Measurements from ENCODE around the gene SSC5D. TPM values are rescaled to one million over a fixed set of nuclear protein-coding genes. Genes with fewer than 3 reads are reported as not detected.

Gene SSC5D
- total RNA-seq, 4 donors from 2014 or later, result 2.8 to 10.3 (median 5.0) TPM

DNA sequence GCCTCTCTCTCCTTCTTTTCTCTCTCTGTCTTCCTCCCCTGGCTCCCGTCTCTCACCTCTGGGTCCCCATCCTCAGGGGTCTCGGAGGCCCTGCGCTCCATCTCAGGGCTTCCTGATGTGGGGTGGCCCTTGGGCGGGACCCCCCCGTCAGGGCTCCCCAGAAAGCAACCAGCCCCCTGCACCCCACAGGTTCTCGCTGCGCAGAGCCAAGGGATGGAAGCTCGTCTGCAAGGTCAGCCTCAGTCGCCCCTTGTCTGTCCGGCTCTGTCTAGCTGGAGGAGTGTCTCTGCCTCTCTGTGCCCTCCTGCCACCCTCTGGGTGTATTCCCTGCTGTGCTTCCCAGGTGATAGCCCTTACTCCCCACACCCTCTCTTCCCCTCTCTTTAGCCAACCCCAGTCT, 57.2 kb downstream of the SSC5D start, which contains the start of gene SBK3:
Gene SBK3 (minus strand): TSS at position 101 of the 400 bp plus-strand sequence. CDS start 0 bp downstream, at position 101.
- Histone ChIP-seq H3K9me3 (no peaks in the 10 kb centered on the region), H3K27me3 (no peaks in the 10 kb centered on the region), H3K36me3 (no peaks in the 10 kb centered on the region), H3K4me1 (peaks cover 0 to 6% (median 0%) of the 10 kb centered on the region in 4 donors), H3K4me3 (no peak within 1 kb of the TSS), H3K27ac (peak within 1 kb of the TSS in 2 of 4 donors; percentile 63 to 67)
- no peak for TF ChIP-seq POLR2A (IDR thresholded peaks at IDR 0.05)
- TF ChIP-seq, protein P1, sequence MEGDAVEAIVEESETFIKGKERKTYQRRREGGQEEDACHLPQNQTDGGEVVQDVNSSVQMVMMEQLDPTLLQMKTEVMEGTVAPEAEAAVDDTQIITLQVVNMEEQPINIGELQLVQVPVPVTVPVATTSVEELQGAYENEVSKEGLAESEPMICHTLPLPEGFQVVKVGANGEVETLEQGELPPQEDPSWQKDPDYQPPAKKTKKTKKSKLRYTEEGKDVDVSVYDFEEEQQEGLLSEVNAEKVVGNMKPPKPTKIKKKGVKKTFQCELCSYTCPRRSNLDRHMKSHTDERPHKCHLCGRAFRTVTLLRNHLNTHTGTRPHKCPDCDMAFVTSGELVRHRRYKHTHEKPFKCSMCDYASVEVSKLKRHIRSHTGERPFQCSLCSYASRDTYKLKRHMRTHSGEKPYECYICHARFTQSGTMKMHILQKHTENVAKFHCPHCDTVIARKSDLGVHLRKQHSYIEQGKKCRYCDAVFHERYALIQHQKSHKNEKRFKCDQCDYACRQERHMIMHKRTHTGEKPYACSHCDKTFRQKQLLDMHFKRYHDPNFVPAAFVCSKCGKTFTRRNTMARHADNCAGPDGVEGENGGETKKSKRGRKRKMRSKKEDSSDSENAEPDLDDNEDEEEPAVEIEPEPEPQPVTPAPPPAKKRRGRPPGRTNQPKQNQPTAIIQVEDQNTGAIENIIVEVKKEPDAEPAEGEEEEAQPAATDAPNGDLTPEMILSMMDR (IDR thresholded peaks at IDR 0.05), result no peak
- no peak for DNase-seq

DNA sequence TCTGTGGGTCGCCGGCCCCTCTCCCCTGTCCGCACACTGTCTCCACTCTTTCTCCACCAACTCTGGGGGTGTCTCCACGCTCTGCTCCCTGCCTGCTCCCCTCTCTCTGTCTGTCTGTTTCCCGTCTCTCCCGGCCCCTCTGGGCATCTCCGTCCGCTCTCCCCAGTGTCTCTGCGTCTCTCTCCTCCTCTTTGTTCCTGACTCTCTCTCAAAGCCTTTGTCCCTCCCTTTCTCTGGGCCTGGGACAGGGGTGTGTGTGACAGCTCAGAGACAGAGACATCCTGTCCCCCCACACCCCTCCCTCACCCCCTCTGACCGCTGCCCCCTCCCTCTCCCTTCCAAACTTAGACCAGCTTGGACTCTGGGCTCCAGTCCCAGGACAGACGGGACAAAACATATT, 57.8 kb downstream of the SSC5D start:
- H3K9me3 ChIP-seq, result no peaks in the 10 kb centered on the region
- H3K4me1 ChIP-seq, result peaks cover 0 to 6% (median 0%) of the 10 kb centered on the region in 4 donors
- H3K36me3 ChIP-seq, result no peaks in the 10 kb centered on the region
- H3K4me3 ChIP-seq, result no peak overlapping the region
- no peak for TF ChIP-seq POLR2A (IDR thresholded peaks at IDR 0.05)
- TF ChIP-seq, protein P1 (IDR thresholded peaks at IDR 0.05), result no peak
- peak overlapping the region in 2 of 4 donors; percentile 63 to 67 for H3K27ac ChIP-seq
- H3K27me3 ChIP-seq, result no peaks in the 10 kb centered on the region
- no peak for DNase-seq

DNA sequence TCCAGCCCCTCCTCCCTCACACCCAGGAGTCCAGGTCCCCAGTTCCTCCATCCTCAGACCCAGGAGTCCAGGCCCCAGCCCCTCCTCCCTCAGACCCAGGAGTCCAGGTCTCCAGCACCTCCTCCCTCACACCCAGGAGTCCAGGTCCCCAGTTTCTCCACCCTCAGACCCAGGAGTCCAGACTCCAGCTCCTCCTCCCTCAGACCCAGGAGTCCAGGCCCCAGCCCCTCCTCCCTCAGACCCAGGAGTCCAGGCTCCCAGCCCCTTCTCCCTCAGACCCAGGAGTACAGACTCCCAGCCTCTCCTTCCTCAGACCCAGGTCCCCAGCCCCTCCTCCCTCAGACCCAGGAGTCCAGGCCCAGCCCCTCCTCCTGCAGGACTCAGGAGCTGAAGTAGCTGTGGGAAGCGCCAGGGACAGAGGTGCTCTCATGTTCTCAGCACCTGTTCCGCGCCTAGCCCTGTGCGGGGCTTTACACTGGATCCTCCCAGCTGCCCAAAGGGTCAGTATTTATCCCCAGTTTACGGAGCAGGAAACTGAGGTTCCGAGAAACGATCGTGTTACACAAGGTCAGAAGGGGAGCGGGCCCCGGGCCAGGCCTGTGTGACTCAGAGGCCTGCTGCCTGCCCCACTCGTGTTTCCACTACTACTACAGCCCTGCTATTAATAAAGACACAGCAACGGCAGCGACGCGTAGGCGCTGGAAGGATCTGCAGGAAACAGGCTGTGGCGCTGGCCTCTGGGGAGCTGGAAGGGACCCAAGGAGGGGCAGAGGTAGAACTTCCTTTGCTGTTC, 58.8 kb downstream of the SSC5D start:
- H3K27ac ChIP-seq, result peak overlapping the region in 3 of 4 donors; percentile 10 to 67 (median 63)
- H3K4me1 ChIP-seq, result peaks cover 0 to 6% (median 0%) of the 10 kb centered on the region in 4 donors
- TF ChIP-seq, protein P1 (IDR thresholded peaks at IDR 0.05), result no peak
- no peak for TF ChIP-seq POLR2A (IDR thresholded peaks at IDR 0.05)
- no peak overlapping the region for H3K4me3 ChIP-seq
- H3K27me3 ChIP-seq, result no peaks in the 10 kb centered on the region
- H3K9me3 ChIP-seq, result no peaks in the 10 kb centered on the region
- H3K36me3 ChIP-seq, result no peaks in the 10 kb centered on the region
- peak in 1 of 3 donors; percentile 72 for DNase-seq

DNA sequence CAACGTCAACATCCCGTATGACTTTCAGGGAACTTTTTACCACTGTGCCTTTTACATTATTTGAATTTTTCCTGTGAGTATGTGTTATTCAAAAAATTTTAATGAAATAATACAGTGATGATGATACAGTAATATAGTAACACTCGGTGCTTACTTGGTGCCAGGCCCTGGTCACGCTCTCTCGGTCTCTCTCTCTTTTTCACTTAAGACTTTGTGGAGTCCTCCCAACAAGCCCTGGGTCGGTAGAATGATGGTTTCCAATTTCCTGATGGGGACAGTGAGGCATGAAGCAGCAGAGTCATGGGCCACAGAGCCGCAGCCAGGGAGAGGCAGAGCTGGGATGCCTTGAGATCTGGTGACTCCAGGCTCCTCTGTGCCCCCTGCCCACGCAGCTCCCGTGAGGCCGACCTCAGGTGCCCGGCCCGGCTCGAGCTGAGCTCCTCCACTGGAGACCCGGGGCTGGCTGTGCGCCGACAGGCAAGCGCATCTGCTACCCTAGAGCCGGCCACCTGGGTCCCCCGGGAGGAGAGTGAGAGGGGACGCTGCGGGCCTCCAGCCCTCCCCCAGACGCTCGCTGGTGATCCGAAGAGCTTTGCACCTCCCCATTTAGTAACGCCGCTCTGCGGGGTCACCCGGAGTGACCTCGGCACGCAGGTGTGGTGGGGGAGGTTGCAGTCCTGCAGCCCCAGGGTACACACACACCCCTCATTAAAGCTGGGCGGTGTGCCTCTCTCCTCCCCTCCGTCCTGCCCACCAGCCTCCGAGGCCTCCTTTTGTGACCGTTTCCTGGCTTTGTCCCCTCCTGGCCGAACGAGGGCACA, 61.5 kb downstream of the SSC5D start:
- no peaks in the 10 kb centered on the region for H3K27me3 ChIP-seq
- peak overlapping the region in 2 of 4 donors; percentile 15 to 33 for H3K4me3 ChIP-seq
- TF ChIP-seq POLR2A (IDR thresholded peaks at IDR 0.05), result no peak
- TF ChIP-seq, protein P1 (IDR thresholded peaks at IDR 0.05), result peak in 1 of 6 experiments; percentile 8
- H3K4me1 ChIP-seq, result peaks cover 0 to 6% (median 0%) of the 10 kb centered on the region in 4 donors
- no peaks in the 10 kb centered on the region for H3K9me3 ChIP-seq
- no peak for DNase-seq
- peak overlapping the region in 2 of 4 donors; percentile 32 to 52 for H3K27ac ChIP-seq
- no peaks in the 10 kb centered on the region for H3K36me3 ChIP-seq

DNA sequence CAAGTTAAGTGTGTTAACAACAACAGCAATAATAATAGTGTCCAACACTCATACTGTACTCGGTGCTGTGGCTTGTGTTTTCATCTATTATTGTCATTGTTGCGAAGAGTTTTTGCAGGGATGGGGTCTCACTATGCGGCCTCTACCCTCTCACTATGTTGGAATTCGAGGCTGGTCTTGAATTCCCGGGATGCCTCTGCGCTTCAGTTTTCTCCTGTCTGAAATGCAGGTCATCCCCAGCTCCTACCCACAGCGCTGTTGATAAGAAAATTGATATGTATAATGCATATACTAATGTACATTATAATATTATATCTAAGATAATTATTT, 62.0 kb downstream of the SSC5D start:
- TF ChIP-seq, protein P1 (IDR thresholded peaks at IDR 0.05), result no peak
- Histone ChIP-seq H3K27me3 (no peaks in the 10 kb centered on the region), H3K4me3 (peak overlapping the region in 1 of 4 donors; percentile 15), H3K27ac (peak overlapping the region in 1 of 4 donors; percentile 32), H3K36me3 (no peaks in the 10 kb centered on the region), H3K4me1 (peaks cover 0 to 6% (median 0%) of the 10 kb centered on the region in 4 donors), H3K9me3 (no peaks in the 10 kb centered on the region)
- DNase-seq, result no peak

Measured in Peyer's patch (tissue), 4 donors.